Uterus (tissue), 2 donors: ENCODE results near the gene MCOLN2.

ENCODE experiments used
- CTCF ChIP-seq, 4 experiments: fragments of 200-600 bp in 2 of 4; fragments of 450-650 bp in 2 of 4; sonication (generic) in 2 of 4; IDR thresholded peaks; one replicate each; pipeline ENCODE4 v1.5.1; 2016 to 2019; ENCODE audit warnings: antibody characterized with exemption in 4 of 4, mild to moderate bottlenecking in 2 of 4, moderate library complexity in 1 of 4
- POLR2A ChIP-seq, 2 donors: fragments of 450-650 bp; IDR thresholded peaks; one replicate each; pipeline ENCODE4 v1.6.1; 2016; ENCODE audit warnings: antibody characterized with exemption in 2 of 2, mild to moderate bottlenecking in 1 of 2, moderate library complexity in 1 of 2

- TF ChIP-seq CTCF (IDR thresholded peaks at IDR 0.05) (no peak), POLR2A (IDR thresholded peaks at IDR 0.05) (no peak)
Measured at GRCh38 chr1:84968101-84968500, 28.8 kb downstream of the MCOLN2 start.
